Endometrial microvascular endothelial cells (primary cell): ENCODE measurements around the gene TTLL10. TPM values are rescaled to one million over a fixed set of nuclear protein-coding genes. Genes with fewer than 3 reads are reported as not detected.
"Not testable (repeated sequence)": the region's sequence is repeated elsewhere in the genome, so short reads cannot be mapped to it uniquely, and the experiment has no call there.

Source experiments
- in situ Hi-C: cut with HindIII; loops from 2 replicates; pipeline ENCODE4 v1.10.0; 2017; ENCODE audit warnings: low sequenced_read_pairs, low pct_unique_long_range_greater_than_20kb; ENCODE audit errors: inconsistent ontology term
- total RNA-seq: library from RNA; depleted of rRNA; stranded (reverse); fragments of >200 nt; gene quantifications from one replicate; pipeline ENCODE4 v1.2.3, GENCODE V29; 2015; ENCODE audit errors: inconsistent ontology term

Gene TTLL10
- total RNA-seq, 1 donor from 2014 or later: not detected

DNA sequence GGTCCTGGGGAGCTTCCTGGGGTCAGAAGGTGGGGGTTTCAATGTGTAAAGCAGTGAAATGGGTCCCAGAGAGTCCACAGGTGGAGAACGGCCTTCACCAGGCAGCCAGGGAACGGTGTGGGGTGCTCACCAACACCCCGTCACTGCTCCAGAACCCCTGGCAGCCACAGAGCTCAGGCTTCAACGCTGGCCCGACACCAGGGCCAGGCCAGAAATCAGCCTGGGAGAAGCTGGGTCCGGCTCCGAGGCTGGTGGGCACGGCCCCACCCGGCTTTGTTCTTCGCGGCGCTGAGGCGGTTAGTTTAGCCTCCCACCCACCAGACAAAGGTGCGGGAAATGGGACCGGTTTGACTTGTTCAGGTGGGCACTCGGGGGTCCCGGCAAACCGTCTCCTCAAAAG, 33.0 kb upstream of the TTLL10 start:
- in situ Hi-C loops: no loop called here

DNA sequence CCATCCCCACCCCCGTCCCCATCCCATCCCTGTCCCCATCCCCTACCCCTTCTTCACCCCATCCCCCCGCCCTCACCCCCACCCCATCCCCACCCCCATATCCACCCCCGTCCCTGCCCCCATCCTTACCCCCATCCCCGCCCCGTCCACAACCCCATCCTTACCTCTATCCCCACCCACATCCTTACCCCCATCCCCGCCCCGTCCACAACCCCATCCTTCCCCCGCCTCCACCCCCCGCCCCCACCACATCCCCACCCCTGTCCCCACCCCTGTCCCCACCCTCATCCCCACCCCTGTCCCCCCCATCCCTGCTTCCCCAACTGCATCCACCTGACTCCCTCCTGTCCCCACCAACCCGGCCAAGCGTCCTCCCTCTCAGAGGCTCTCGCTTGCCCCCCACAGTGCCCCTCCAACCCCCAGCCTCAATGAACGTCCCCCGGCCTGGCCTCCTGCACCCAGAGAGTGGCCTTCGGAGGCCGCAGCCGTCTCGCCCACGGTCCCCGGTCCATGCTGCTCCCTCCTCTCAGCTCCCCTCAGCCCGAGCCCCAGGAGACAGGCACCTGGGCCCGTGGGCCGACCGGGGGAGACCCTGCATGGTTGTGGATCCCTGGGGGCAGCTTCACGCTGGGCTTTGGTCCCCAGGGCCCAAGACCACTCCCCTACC, 32.3 kb upstream of the TTLL10 start:
- in situ Hi-C loops: no loop called here

DNA sequence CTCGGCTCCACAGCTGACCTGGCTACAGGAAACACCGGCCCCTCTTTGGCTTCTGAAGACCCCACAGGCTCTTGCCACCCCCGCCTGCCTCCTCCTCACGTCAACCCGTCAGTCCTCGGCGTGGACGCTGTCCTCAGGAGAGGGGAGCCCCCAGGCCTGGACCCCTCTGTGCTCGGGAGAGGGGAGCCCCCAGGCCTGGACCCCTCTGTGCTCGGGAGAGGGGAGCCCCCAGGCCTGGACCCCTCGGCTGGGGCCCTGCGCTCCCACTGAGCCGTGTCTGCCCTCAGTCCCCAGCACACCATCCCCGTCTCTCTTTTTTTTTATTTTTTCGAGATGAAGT, 31.8 kb upstream of the TTLL10 start:
- in situ Hi-C loops: no loop called here

DNA sequence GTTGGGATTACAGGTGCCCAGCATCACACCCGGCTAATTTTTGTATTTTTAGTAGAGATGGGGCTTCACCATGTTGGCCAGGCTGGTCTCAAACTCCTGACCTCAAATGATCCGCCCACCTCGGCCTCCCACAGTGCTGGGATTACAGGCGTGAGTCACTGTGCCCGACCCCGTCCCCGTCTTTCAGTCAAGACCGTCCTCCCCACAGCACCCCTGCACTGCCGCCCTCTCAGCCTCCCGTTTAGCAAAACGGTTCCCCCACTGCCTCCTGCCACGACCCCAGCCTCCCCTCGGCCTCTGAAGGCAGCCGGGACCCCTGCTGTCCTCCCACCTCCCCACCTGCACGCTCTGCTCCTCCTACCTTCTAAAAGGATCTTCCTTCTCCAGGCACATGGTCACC, 31.3 kb upstream of the TTLL10 start:
- in situ Hi-C loops: not testable (repeated sequence)

DNA sequence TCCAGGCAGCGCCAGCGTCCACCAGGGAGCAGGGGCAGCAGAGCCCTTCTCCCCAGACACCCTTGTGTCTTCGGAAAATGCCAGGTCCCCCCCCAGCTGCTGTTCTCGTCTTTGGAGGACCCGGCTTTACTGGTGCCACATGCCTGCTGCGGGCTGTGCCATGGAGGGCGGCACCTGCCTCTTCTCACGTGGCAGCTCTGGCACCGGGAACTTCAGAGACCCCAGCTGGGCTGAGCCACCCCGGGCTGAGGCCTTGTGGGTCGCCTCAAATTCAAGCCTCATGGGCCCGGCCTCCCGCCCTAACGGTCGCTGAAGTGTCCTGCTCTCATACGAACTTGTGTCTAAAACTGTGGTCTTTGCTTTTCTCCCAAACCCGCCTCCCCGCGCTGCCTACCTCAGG, 30.8 kb upstream of the TTLL10 start:
- in situ Hi-C loops: no loop called here

DNA sequence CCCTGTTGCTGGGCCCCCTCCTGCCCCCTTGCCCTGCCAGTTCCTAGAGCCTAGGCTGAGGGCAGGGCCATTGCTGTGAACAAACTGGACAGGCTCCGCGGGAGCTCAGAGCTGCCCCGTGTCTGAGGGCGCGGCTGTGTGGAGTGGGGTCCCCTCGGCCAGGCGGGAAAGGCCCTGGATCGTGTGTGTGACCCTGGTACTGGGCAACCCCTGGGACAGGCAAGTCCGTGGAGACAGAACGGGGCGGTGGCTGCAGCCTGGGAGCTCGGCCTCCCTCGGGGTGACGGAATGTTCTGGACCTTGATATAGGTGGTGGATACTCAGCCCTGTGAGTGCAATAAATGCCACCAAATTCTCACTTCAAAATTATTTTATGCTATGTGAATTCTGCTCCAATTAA, 30.0 kb upstream of the TTLL10 start:
- in situ Hi-C loops: no loop called here

DNA sequence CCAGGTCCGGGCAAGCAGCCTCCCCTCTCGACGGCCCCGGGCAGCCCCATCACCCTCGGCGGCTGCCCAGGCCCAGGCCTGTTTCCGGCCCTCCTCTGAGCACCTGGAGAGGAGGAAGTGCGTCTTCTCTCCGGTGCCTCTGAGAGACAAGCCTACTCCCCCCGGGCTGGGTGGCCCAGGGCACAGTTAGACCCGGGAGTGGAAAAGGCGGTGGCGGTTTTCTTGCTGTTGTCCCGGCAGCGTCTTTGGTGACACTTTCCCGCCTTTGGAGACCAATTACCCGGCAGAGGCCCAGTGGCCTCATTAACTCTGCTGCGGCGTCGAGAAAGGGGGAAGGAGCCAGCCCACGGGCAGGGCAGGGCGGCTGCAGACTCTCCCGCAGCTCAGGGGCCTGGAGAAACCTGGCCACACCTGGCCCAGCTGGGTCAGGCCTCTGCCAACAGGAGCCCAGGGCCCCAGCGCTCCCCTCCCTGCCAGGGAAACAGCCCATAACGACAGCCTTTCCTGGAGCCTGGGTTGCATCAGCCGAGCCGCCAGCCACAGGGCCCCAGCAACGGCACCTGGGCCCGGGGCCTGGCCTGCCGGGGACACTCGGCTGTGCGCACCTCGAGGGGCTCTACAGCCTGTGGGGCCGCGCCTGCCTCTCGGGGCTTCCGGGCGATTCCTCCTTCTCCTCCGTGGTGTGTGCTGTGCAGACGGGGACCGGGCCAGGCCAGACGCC, 29.4 kb upstream of the TTLL10 start:
- in situ Hi-C loops: no loop called here

DNA sequence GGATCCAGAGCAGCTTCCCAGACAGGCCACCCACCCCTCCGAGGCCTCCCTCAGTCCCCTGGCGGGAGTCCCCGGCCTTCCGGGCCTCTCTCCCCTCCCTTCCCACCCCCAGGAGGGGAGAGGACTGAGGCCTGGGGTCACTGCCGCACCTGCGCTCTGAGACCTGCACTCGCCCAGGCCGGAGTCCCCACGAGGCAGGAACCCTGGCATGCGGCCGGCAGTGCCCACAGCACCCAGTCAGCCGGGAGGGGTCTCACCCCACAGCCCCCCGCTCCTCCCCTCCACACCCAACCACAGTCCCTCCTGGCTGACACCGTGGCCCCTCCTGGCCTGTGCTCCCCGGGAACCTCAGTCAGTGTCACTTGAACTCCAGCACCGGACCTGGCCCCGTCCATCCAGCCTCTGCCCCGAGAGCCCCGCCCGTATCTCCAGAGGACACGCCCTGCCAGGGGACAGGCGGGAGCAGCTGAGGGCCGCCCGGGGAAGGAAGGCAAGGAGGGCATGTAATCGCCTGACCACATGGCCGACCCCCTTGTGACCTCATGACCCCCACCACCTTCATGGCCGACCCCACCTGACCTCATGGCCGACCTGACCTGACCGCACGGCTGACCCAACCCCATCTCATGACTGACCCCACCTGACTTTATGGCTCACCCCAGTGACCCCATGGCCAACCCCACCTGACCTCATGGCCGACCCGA, 28.7 kb upstream of the TTLL10 start:
- in situ Hi-C loops: no loop called here

DNA sequence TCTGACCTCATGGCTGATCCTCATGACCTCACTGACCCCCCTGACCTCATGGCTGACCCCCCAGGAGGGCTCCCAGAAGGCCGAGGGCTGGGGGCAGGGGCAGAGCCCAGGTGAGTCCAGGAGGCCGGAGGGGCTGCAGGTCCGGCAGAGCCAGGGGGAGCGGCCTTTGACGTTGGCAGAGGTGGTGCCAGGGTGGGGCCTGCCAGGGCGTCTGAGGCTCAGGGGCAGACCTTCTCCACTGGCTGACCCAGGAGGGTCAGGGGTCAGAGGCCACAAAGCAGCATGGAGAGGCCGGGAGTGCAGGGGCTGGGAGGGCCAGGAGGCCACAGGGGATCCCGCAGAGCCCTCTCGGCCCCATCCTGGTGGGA, 28.1 kb upstream of the TTLL10 start:
- in situ Hi-C loops: no loop called here

DNA sequence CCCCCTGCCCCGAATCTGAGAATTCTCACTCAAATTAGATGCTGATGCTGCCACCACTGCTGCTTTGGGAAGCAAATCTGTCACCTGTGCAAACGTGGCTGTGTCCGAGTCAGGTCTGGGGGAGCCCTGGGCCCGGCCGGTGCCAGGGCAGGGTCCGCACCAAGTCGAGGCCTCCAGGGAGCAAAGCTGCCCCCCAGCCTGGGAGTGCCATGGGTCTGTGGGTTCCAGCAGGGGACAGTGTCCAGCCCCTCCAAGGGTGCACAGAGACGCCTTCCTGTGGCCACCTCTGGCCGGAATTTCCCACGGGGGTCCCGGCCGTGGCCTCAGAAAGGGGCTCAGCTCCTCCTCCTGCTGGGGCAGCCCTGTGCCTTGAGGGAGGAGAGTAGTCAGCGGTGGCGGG, 27.7 kb upstream of the TTLL10 start:
- in situ Hi-C loops: no loop called here

DNA sequence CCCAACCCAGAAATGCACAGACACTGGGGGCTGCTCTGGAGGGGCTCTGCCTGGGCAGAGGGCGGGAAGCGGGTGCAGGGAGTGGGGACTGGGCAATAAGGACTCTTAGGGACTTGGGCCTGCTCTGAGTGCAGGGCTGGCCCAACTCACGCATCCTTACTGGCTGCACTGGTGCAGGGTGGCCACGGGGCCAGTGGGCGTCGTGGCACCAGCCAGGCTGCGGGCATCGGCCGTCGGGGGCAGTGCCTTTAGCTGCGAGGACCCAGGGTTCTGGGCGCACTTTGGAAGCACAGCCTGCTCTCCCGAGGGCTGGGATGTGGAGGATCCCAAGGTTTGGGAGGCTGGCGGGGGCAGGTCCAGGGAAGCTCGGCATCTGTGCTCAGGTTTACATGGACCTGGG, 27.1 kb upstream of the TTLL10 start:
- in situ Hi-C loops: no loop called here

DNA sequence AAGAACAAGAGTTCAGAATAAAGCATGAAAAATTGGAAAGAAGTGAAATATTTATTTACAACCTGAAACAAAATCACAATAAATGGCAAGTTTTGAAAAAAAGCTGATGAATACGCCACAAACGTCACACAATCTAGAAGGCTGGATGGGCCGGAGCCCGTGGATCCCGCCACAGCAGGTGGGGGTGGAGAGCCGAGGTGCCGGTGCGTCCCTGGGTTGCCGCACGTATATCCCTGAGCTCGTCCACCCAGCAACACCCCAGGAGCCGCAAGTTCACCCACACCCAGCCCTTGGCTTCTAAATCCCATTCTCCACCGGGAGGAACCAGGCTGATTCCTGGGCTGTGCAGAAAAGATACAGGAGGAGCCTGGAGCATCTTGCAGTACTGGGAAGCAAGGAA, 25.6 kb upstream of the TTLL10 start:
- in situ Hi-C loops: no loop called here

DNA sequence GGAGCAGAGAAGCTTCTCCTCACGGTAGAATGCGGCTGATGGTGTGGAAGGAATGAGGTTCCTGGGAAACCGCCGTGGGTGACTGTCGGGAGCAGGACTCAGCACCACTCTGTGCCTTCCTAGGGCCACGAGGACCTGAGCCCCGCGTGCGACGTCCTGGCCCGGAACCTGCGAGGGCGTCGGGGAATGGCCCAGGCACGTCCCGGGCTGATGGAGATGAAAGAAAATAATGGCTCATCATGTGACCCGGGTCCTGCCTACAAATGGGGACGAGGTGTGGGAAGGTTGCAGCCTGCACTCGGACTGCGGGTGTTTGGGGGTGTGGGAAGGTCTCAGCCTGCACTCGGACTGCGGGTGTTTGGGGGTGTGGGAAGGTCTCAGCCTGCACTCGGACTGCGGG, 25.1 kb upstream of the TTLL10 start:
- in situ Hi-C loops: no loop called here

DNA sequence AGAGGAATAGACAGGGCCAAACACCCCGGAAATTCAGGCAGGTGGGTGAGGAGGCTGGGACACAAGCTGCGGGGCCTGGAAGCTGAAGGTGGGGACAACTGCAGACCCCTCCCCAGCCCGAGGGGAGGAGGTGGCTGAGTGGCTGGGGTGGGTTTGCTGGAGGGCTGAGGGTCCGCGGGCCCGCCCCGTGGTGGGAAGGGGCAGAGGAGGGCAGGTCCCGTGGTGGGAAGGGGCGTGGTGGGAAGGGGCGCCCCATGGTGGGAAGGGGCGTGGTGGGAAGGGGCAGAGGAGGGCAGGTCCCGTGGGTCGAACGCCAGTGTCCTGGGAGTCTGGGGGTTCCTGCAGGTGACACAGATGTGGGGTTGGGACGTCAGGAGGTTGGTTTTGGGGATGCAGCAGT, 24.3 kb upstream of the TTLL10 start:
- in situ Hi-C loops: no loop called here

DNA sequence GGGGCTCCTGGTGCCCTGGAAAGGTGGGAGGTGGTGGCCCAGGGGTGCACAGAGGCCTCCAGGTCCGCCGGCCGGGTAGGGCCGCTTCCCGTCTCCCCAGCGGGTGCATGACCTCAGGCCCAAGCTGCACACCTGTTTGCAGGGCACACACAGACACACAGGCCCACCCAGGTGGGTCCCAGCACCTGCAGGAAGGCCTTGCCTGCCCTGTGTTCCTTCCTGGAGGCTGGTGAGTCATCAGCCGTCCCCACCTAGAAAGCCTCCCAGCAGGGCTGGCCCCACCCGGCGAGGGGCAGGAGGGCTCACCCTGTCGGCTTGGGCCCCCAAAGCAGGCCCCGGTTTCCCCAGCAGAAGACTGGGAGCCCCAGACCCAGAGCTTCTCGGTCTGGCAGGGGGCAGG, 23.6 kb upstream of the TTLL10 start:
- in situ Hi-C loops: no loop called here

DNA sequence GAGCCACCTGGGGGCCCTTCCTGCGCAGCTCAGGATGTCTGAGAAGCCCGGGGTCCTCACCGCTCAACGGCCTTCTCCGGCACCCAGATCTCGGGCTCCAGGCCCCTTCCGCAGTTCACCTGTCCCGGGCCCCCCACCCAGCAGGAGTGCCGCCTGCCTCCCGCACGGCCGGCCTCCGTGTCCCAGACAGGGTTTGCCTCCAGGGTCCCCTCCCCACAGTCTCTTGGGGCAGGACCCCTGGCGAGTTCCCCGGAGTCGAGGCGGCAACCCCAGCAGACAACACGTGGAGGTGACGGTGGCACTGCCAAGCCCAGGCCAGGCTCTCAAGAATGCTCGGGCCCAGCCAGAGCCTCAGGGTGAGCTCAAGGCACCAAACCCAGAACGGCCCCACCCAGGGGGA, 22.4 kb upstream of the TTLL10 start:
- in situ Hi-C loops: no loop called here

DNA sequence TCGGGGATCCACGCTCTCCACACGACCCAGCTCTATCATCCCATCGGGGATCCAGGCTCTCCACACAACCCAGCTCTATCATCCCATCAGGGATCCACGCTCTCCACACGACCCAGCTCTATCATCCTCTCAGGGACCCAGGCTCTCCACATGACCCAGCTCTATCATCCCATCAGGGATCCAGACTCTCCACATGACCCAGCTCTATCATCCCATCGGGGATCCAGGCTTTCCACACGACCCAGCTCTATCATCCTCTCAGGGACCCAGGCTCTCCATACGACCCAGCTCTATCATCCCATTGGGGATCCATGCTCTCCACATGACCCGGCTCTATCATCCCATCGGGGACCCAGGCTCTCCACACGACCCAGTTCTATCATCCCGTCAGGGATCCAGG, 21.2 kb upstream of the TTLL10 start:
- in situ Hi-C loops: not testable (repeated sequence)

DNA sequence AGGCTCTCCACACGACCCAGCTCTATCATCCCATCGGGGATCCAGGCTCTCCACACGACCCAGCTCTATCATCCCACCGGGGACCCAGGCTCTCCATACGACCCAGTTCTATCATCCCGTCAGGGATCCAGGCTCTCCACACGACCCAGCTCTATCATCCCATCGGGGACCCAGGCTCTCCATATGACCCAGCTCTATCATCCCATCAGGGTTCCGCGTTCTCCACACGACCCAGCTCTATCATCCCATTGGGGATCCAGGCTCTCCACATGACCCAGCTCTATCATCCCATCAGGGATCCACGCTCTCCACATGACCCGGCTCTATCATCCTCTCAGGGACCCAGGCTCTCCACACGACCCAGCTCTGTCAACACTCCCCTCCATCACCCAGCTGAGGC, 20.5 kb upstream of the TTLL10 start:
- in situ Hi-C loops: not testable (repeated sequence)

DNA sequence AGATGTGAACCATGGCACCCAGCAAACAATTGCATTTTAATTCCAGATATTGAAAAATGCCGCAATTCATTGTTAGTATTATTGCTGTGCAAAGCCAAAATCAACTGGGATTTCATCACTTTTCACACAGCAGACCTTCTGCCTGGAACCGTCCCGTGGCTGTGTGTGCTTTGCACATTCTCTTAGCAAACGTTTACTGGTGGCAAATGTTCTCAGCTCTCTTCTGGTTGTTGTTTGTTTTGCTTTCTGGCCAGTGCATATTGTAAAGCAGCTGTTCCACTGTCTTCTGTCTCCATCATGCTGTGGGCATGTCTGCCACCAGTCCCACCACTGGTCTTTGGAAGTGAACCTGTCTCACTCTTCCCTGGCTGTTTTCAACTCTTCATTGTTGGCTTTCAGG, 19.8 kb upstream of the TTLL10 start:
- in situ Hi-C loops: no loop called here

DNA sequence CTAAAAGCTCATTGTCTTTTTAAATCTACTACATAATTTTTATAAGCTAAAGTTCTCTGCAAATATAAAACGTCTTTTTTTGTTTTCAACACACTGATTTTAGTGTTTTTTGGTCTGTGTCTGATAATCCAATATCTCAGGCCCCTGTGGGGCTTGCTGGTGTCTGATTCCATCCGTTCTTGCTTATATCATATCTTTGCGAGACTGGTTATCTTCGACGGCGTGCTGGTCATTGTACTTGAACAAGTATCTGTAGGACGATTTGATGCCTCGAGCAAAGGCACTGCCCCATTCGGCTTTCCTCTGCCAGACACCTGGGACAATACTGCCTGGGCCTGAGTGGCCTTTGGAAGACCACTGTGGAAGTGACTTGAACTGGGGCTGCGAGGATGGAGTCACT, 18.4 kb upstream of the TTLL10 start:
- in situ Hi-C loops: no loop called here
